ENCODE data around the gene MRPL14. TPM values are rescaled to one million over a fixed set of nuclear protein-coding genes. Genes with fewer than 3 reads are reported as not detected.

The MRPL14 gene
- total and polyA plus RNA-seq, 4 donors, result 24.6 to 40.3 (median 32.0) TPM

DNA sequence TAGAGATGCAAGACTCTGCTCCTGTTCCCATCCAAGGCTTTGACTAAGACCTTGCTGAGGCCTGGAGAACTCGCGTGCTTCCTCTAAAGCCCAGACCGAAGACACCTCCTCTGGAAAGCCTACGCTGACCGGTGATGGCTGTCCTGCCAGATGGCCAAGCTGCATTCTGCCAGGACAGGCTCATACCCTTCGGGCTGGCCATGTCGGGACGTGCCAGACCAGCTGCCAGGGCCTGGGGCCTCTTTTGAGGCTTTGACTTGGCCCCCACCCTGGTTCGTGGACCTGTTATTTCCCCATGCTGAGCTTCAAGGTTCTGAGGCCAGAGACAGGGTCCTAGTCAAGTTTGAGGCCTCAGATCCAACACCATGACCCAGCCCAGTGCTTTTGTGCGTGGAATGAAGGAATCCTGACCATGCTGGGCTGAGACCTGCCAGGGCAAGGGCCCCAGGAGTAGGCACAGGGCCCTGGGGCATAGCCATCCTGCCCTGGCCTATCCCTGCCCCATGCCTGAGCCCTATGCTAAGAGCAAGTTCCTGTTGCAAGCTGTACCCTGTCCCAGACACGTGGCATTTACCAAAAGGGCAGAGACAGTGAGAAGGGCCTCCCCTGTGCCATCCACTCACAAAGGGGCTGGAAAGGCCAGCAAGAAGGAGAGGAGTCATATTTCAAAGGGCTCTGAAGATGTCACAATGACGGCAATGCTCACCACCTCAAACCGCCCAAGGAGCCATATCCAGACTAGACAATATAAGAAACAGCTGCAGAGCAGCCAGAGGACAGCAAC is 42.8 kb downstream of the MRPL14 start:
- 92 to 93% methylated on average over 13 of the region's 13 CpGs for WGBS, 2 donors
- peak in 1 of 2 donors; percentile 31 for DNase-seq
- intact Hi-C loops (cut with DNase I), result loop anchor here in 1 of 2 donors (5.0 kb wide), 1 partner anchor 477 kb away; no protein-coding TSS in a partner anchor
- Histone ChIP-seq H3K27me3 (ENCODE audit: control insufficient read depth in 1 of 2, insufficient read depth in 2 of 2, low read length in 1 of 2) (no peaks in the 10 kb centered on the region), H3K9me3 (ENCODE audit: control insufficient read depth, low read length) (no peaks in the 10 kb centered on the region), H3K4me3 (ENCODE audit: low read length in 2 of 2) (no peak overlapping the region), H3K4me1 (ENCODE audit: control insufficient read depth in 1 of 2, insufficient read depth in 2 of 2, low read length in 2 of 2) (no peaks in the 10 kb centered on the region), H3K27ac (ENCODE audit: low read depth in 1 of 2, low read length in 2 of 2) (no peak overlapping the region), H3K36me3 (ENCODE audit: control insufficient read depth in 1 of 2, insufficient read depth in 2 of 2, low read length in 1 of 2) (no peaks in the 10 kb centered on the region)
- no peak for ATAC-seq (ENCODE audit: low FRiP score)

DNA sequence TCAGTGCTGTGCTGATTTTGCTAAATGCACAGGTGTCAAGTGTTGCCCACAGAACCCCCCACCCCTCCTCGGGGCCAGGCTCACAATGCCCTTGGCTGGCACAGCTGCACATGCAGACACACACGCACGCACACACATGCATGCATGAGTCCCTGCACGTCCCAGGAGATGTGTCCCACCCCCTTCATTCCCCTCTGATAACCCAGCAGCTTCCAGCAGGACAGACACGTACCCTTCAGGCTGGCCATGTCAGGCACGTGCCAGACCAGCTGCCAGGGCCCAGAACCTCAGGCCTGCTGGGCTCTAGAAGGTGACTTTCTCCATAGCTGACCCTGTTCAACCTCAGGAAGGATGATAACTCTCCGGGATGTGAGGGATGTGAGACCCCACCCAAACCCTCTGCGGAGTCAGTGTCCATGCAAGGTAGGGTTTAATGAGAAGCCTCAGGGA is 44.4 kb downstream of the MRPL14 start:
- intact Hi-C loops (cut with DNase I), result loop anchor here in 1 of 2 donors (5.0 kb wide), 1 partner anchor 476 kb away; no protein-coding TSS in a partner anchor
- ATAC-seq (ENCODE audit: low FRiP score) (no peak), DNase-seq (peak in 1 of 2 donors; percentile 31)
- H3K9me3 ChIP-seq (ENCODE audit: control insufficient read depth, low read length), result no peaks in the 10 kb centered on the region
- H3K27ac ChIP-seq (ENCODE audit: low read depth in 1 of 2, low read length in 2 of 2), result no peak overlapping the region
- no peaks in the 10 kb centered on the region for H3K27me3 ChIP-seq (ENCODE audit: control insufficient read depth in 1 of 2, insufficient read depth in 2 of 2, low read length in 1 of 2)
- 80 to 86% methylated on average over 8 of the region's 8 CpGs for WGBS, 2 donors
- no peak overlapping the region for H3K4me3 ChIP-seq (ENCODE audit: low read length in 2 of 2)
- H3K4me1 ChIP-seq (ENCODE audit: control insufficient read depth in 1 of 2, insufficient read depth in 2 of 2, low read length in 2 of 2), result no peaks in the 10 kb centered on the region
- H3K36me3 ChIP-seq (ENCODE audit: control insufficient read depth in 1 of 2, insufficient read depth in 2 of 2, low read length in 1 of 2), result no peaks in the 10 kb centered on the region

DNA sequence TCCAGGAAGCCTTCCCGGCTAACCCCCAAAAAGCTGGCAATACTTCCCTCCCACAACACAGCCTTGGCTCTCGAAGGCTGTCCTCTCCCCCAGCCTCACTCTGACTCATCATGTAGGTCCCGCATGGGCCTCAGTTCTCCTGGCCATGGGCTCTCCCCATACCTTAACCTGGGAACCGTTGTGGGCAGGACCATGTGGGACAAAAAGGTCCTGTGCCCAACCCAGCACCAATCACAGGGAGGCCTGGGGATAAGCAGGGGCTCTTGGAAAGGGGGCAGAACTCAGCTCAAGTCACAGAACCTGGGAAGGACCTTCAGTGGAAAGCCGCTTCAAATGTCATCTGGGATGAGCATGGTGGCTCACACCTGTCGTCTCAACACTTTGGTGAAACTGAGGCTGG is 45.5 kb downstream of the MRPL14 start:
- no peaks in the 10 kb centered on the region for H3K36me3 ChIP-seq (ENCODE audit: control insufficient read depth in 1 of 2, insufficient read depth in 2 of 2, low read length in 1 of 2)
- WGBS, 2 donors, result 86 to 88% methylated on average over 6 of the region's 6 CpGs
- no peak overlapping the region for H3K4me3 ChIP-seq (ENCODE audit: low read length in 2 of 2)
- no peak overlapping the region for H3K27ac ChIP-seq (ENCODE audit: low read depth in 1 of 2, low read length in 2 of 2)
- DNase-seq, result no peak
- no peaks in the 10 kb centered on the region for H3K27me3 ChIP-seq (ENCODE audit: control insufficient read depth in 1 of 2, insufficient read depth in 2 of 2, low read length in 1 of 2)
- no peak for ATAC-seq (ENCODE audit: low FRiP score)
- H3K9me3 ChIP-seq (ENCODE audit: control insufficient read depth, low read length), result no peaks in the 10 kb centered on the region
- no peaks in the 10 kb centered on the region for H3K4me1 ChIP-seq (ENCODE audit: control insufficient read depth in 1 of 2, insufficient read depth in 2 of 2, low read length in 2 of 2)
- intact Hi-C loops (cut with DNase I), result loop anchor here in 1 of 2 donors (5.0 kb wide), 1 partner anchor 474 kb away; no protein-coding TSS in a partner anchor

DNA sequence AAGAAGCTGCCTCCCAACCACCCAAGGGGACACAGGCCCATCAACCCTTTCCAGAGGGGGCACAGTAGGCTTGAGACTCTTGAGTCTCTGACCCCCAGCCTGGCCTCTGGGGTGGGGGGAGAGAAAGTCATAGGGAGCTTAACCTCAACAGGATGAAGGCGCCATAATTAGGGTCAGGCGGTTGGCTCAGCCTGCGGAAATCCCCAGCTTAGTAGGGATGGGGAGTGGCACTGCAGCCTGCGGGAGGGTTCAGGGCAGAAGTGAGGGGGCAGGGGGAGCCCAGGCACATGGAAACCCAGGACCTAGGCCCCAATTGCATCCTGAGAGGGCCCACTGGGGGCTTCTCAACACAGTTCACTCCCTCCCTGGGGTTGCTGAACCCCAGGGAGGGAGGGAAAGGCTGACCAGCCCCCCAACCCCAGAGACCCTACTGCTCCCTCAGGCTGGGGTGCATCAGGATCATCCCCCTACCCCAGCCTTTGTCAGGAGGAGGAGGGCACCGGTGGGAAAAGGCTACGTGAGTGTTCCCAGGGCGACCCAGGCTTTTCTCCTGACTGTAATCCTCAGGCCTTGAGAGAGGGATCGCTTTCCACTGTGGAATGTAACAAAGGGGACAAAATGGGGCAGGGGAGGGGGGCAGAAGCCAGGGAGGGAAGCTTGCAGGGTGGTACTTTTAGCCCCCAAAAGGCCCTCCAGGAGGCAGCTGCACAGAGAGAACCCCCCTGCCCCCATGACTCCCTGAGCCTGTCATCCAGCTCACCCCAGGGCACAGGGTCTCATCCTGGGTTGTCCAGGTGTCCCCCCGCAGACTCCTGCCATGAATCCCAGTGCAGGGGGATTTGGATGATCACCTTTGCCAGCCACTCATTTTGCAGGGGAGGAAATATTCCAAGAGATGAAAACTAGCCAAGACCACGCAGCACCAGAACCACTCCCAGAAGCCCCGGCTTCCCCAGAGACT is 46.4 kb downstream of the MRPL14 start:
- Histone ChIP-seq H3K4me1 (ENCODE audit: control insufficient read depth in 1 of 2, insufficient read depth in 2 of 2, low read length in 2 of 2) (no peaks in the 10 kb centered on the region), H3K4me3 (ENCODE audit: low read length in 2 of 2) (no peak overlapping the region), H3K27me3 (ENCODE audit: control insufficient read depth in 1 of 2, insufficient read depth in 2 of 2, low read length in 1 of 2) (no peaks in the 10 kb centered on the region), H3K27ac (ENCODE audit: low read depth in 1 of 2, low read length in 2 of 2) (no peak overlapping the region), H3K36me3 (ENCODE audit: control insufficient read depth in 1 of 2, insufficient read depth in 2 of 2, low read length in 1 of 2) (no peaks in the 10 kb centered on the region), H3K9me3 (ENCODE audit: control insufficient read depth, low read length) (no peaks in the 10 kb centered on the region)
- intact Hi-C loops (cut with DNase I), result loop anchor here in 1 of 2 donors (5.0 kb wide), 1 partner anchor 474 kb away; no protein-coding TSS in a partner anchor
- WGBS, 2 donors, result 81 to 83% methylated on average over 11 of the region's 11 CpGs
- no peak for ATAC-seq (ENCODE audit: low FRiP score)
- DNase-seq, result no peak

DNA sequence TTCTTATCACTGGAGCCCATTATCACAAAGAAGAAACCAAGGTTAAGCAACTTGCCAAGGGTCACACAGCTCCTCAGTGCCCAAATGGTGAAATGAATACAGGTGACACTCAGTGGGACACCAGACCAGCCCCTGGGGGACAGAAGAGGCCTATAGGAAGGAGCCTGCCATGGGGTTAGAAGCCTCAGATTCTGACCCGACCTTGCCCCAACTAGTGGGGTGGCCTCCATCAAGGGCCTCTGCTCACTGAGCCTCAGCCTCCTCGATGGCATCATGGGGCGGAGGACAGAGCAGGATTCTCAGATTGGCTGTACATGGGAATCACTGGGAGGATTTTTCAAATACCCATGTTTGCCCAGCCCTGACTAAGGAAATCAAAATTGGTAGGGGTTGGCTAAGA is 47.6 kb downstream of the MRPL14 start:
- H3K4me1 ChIP-seq (ENCODE audit: control insufficient read depth in 1 of 2, insufficient read depth in 2 of 2, low read length in 2 of 2), result no peaks in the 10 kb centered on the region
- no peak overlapping the region for H3K27ac ChIP-seq (ENCODE audit: low read depth in 1 of 2, low read length in 2 of 2)
- no peak for ATAC-seq (ENCODE audit: low FRiP score)
- no peaks in the 10 kb centered on the region for H3K9me3 ChIP-seq (ENCODE audit: control insufficient read depth, low read length)
- DNase-seq, result peak in 1 of 2 donors; percentile 43
- no peaks in the 10 kb centered on the region for H3K36me3 ChIP-seq (ENCODE audit: control insufficient read depth in 1 of 2, insufficient read depth in 2 of 2, low read length in 1 of 2)
- no peak overlapping the region for H3K4me3 ChIP-seq (ENCODE audit: low read length in 2 of 2)
- no peaks in the 10 kb centered on the region for H3K27me3 ChIP-seq (ENCODE audit: control insufficient read depth in 1 of 2, insufficient read depth in 2 of 2, low read length in 1 of 2)
- 78 to 82% methylated on average over 3 of the region's 3 CpGs for WGBS, 2 donors
- intact Hi-C loops (cut with DNase I), result loop anchor here (1.0 to 5.0 kb wide), 7 partner anchors 222 to 472 kb away; no protein-coding TSS in a partner anchor

DNA sequence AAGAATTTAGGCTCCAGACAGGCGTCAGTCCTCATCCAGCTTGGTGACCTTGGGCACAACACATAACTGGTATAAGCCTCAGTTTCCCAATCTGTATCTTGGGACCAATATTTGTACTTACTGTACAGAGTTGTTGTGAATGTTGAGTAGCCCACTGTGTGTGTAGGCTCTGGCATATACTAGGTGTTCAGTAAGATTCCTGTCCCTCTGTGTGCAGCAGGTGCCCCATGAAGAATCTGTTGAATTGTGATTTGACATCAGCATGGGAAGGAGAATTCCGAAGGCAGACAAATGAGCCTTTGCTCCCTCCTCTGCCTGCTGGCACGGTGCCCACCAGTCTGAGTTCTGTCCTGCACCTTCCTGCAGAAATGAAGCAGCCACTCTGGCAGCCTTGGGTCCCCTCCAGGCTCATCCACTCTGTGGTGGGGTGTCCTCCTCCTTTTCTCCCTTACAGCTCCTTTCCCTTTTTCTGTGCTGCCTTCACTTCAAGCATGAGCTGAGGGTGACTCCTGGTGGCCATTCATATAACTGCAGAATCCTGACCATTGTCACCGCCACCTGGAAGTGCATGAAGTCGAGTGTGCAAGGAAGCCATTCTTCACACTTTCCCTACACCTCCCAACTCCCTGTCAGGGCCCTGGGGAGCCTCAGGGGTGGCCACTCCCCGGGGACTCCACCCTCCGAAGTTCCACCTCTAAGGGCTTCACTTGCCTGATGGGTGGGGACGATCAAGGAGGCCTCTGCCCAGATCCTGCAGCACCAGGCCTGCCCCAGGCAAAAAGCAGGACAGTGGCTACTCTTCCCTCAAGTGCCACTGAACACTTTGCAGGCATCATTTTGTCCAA is 48.2 kb downstream of the MRPL14 start:
- intact Hi-C loops (cut with DNase I), result loop anchor here (1.0 to 5.0 kb wide), 7 partner anchors 222 to 412 kb away; no protein-coding TSS in a partner anchor
- Histone ChIP-seq H3K4me3 (ENCODE audit: low read length in 2 of 2) (no peak overlapping the region), H3K4me1 (ENCODE audit: control insufficient read depth in 1 of 2, insufficient read depth in 2 of 2, low read length in 2 of 2) (no peaks in the 10 kb centered on the region), H3K27me3 (ENCODE audit: control insufficient read depth in 1 of 2, insufficient read depth in 2 of 2, low read length in 1 of 2) (no peaks in the 10 kb centered on the region), H3K36me3 (ENCODE audit: control insufficient read depth in 1 of 2, insufficient read depth in 2 of 2, low read length in 1 of 2) (no peaks in the 10 kb centered on the region), H3K27ac (ENCODE audit: low read depth in 1 of 2, low read length in 2 of 2) (no peak overlapping the region), H3K9me3 (ENCODE audit: control insufficient read depth, low read length) (no peaks in the 10 kb centered on the region)
- peak; percentile 71 for ATAC-seq (ENCODE audit: low FRiP score)
- peak in 1 of 2 donors; percentile 73 for DNase-seq
- WGBS, 2 donors, result 15 to 20% methylated on average over 8 of the region's 8 CpGs

DNA sequence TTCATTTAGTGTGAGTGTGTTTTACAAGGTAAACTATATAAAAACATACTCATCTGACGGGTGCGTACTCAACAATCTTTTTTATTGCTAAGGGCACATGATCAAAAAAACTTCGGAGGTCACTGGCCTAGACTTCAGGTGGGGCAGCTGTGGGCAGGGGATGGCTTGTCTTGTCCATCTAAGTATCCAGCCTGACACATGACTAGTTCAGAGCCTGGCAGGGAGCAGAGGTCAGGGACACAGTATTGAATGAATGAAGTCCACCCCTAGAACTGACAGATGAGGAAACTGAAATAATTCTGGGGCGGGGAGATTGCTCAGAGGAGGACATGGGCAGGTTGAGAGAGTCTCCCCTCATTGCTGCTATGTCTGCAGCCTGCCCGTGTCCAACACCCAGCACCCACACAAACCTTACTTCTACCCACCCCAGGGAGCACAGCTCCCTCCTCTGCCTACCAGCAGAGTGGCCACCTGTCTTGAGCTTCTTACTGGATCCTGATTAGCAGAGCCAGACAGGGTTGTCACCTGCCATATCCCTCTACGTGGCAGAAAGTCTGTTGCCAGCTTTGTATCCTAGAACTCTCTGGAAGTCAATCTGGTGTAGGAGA is 48.9 kb downstream of the MRPL14 start:
- H3K4me1 ChIP-seq (ENCODE audit: control insufficient read depth in 1 of 2, insufficient read depth in 2 of 2, low read length in 2 of 2), result no peaks in the 10 kb centered on the region
- 93 to 96% methylated on average over 6 of the region's 6 CpGs for WGBS, 2 donors
- intact Hi-C loops (cut with DNase I), result loop anchor here (1.0 to 5.0 kb wide), 5 partner anchors 221 to 412 kb away; no protein-coding TSS in a partner anchor

More for the DNA sequence above, 48.9 kb downstream of the MRPL14 start:
- Histone ChIP-seq H3K4me3 (ENCODE audit: low read length in 2 of 2) (no peak overlapping the region), H3K9me3 (ENCODE audit: control insufficient read depth, low read length) (no peaks in the 10 kb centered on the region), H3K36me3 (ENCODE audit: control insufficient read depth in 1 of 2, insufficient read depth in 2 of 2, low read length in 1 of 2) (no peaks in the 10 kb centered on the region), H3K27ac (ENCODE audit: low read depth in 1 of 2, low read length in 2 of 2) (no peak overlapping the region), H3K27me3 (ENCODE audit: control insufficient read depth in 1 of 2, insufficient read depth in 2 of 2, low read length in 1 of 2) (no peaks in the 10 kb centered on the region)
- no peak for ATAC-seq (ENCODE audit: low FRiP score)
- peak in 1 of 2 donors; percentile 29 for DNase-seq

Data from aorta (tissue), 5 donors.